Neural cell (in vitro differentiated cells): ENCODE data around the gene TDRD15. TPM values are rescaled to one million over a fixed set of nuclear protein-coding genes. Genes with fewer than 3 reads are reported as not detected.

ENCODE experiments used
- H2AFZ ChIP-seq: fragments of 200-600, 300-800 bp; sonication (generic), shearing (Covaris generic); 2 replicates; pipeline ENCODE4 v1.6.0; 2014; ENCODE audit warnings: low read depth, mild to moderate bottlenecking, antibody characterized with exemption, low read length, moderate library complexity
- H3F3A ChIP-seq: fragments of 200-600 bp; shearing (Covaris generic); 2 replicates; pipeline ENCODE4 v1.6.1; 2016; ENCODE audit warnings: mild to moderate bottlenecking, moderate library complexity, mixed read lengths, antibody characterized with exemption, low read length; ENCODE audit not compliant: insufficient read depth, poor library complexity, severe bottlenecking
- H3K27ac ChIP-seq: fragments of 200-600, 300-800 bp; sonication (generic), shearing (Covaris generic); 2 replicates; pipeline ENCODE4 v1.5.1; 2014; ENCODE audit warnings: mild to moderate bottlenecking, low read length, moderate library complexity
- H3K27me3 ChIP-seq: fragments of 300-800, 200-600 bp; sonication (generic), shearing (Covaris generic); 2 replicates; pipeline ENCODE4 v1.6.0; 2014; ENCODE audit warnings: mild to moderate bottlenecking, low read depth, low read length, moderate library complexity; ENCODE audit not compliant: insufficient read depth
- H3K36me3 ChIP-seq: fragments of 300-800, 200-600 bp; sonication (generic), shearing (Covaris generic); 2 replicates; pipeline ENCODE4 v1.5.1; 2014; ENCODE audit warnings: mild to moderate bottlenecking, antibody characterized with exemption, low read length, moderate library complexity; ENCODE audit not compliant: insufficient read depth
- H3K4me2 ChIP-seq: fragments of 300-800, 200-600 bp; sonication (generic), shearing (Covaris generic); 2 replicates; pipeline ENCODE4 v1.6.0; 2014; ENCODE audit warnings: mild to moderate bottlenecking, low read length
- H3K4me3 ChIP-seq: fragments of 300-800, 200-600 bp; sonication (generic), shearing (Covaris generic); 2 replicates; pipeline ENCODE4 v1.5.1; 2014; ENCODE audit warnings: mild to moderate bottlenecking, low read length, moderate library complexity
- H3K79me2 ChIP-seq: fragments of 200-600 bp; shearing (Covaris generic); replicated peaks from 2 replicates; pipeline ENCODE4 v1.6.0; 2014; ENCODE audit warnings: mild to moderate bottlenecking, low read length, moderate library complexity; ENCODE audit not compliant: insufficient read depth
- H3K9ac ChIP-seq: fragments of 300-800, 200-600 bp; sonication (generic), shearing (Covaris generic); 2 replicates; pipeline ENCODE4 v1.6.1; 2016; ENCODE audit warnings: mild to moderate bottlenecking, low read length, mixed read lengths
- H3K9me2 ChIP-seq: fragments of 200-600 bp; shearing (Covaris generic); 2 replicates; pipeline ENCODE4 v1.6.1; 2016; ENCODE audit warnings: mild to moderate bottlenecking, low read length, mixed read lengths; ENCODE audit not compliant: insufficient read depth
- H3K9me3 ChIP-seq: fragments of 200-600, 300-800 bp; sonication (generic), shearing (Covaris generic); 2 replicates; pipeline ENCODE4 v1.6.1; 2016; ENCODE audit warnings: mild to moderate bottlenecking, mixed run types, low read length, moderate library complexity, mixed read lengths
- H4K20me1 ChIP-seq: fragments of 200-600 bp; shearing (Covaris generic); 2 replicates; pipeline ENCODE4 v1.6.1; 2016; ENCODE audit warnings: mild to moderate bottlenecking, mixed run types; ENCODE audit not compliant: insufficient read depth
- CTCF ChIP-seq: fragments of 450-650 bp; IDR thresholded peaks from 2 replicates; pipeline ENCODE4 v1.5.1; 2014; ENCODE audit warnings: antibody characterized with exemption, mild to moderate bottlenecking, moderate library complexity; ENCODE audit not compliant: poor library complexity, severe bottlenecking
- EP300 ChIP-seq: fragments of 450-650 bp; conservative IDR thresholded peaks from 2 replicates; pipeline ENCODE4 v1.6.1; 2014; ENCODE audit warnings: antibody characterized with exemption, mild to moderate bottlenecking, moderate library complexity; ENCODE audit not compliant: poor library complexity, severe bottlenecking
- EZH2 ChIP-seq: fragments of 200-600, 300-800 bp; shearing (Covaris generic), sonication (generic); IDR thresholded peaks from 2 replicates; pipeline ENCODE4 v1.6.1; 2014; ENCODE audit warnings: antibody characterized with exemption, low read length, borderline replicate concordance, mild to moderate bottlenecking; ENCODE audit not compliant: insufficient read depth, poor library complexity, severe bottlenecking
- MXI1 ChIP-seq: fragments of 450-650 bp; conservative IDR thresholded peaks from 2 replicates; pipeline ENCODE4 v1.6.1; 2014; ENCODE audit warnings: antibody characterized with exemption, mild to moderate bottlenecking; ENCODE audit not compliant: poor library complexity, severe bottlenecking
- POLR2AphosphoS5 ChIP-seq: IDR thresholded peaks from 2 replicates; pipeline ENCODE4 v1.6.1; 2012
- RAD21 ChIP-seq: fragments of 450-650 bp; conservative IDR thresholded peaks from 2 replicates; pipeline ENCODE4 v1.6.1; 2014; ENCODE audit warnings: antibody characterized with exemption, mild to moderate bottlenecking, moderate library complexity
- SMC3 ChIP-seq: fragments of 450-650 bp; conservative IDR thresholded peaks from 2 replicates; pipeline ENCODE4 v1.6.1; 2014; ENCODE audit warnings: antibody characterized with exemption, mild to moderate bottlenecking, moderate library complexity; ENCODE audit not compliant: poor library complexity
- TAF1 ChIP-seq: IDR thresholded peaks from 2 replicates; pipeline ENCODE4 v1.6.1; 2012; ENCODE audit warnings: low read depth
- polyA plus RNA-seq: library from polyadenylated mRNA; depleted of rRNA; stranded (reverse); fragments of >200 nt; gene quantifications from 2 replicates; pipeline ENCODE4 v1.2.3, GENCODE V29; 2014
- TF ChIP-seq, protein P1 (sequence below): IDR thresholded peaks from 2 replicates; pipeline ENCODE4 v1.6.1; 2012; ENCODE audit warnings: borderline replicate concordance

The TDRD15 gene
- polyA plus RNA-seq, 1 donor from 2014 or later = not detected

DNA sequence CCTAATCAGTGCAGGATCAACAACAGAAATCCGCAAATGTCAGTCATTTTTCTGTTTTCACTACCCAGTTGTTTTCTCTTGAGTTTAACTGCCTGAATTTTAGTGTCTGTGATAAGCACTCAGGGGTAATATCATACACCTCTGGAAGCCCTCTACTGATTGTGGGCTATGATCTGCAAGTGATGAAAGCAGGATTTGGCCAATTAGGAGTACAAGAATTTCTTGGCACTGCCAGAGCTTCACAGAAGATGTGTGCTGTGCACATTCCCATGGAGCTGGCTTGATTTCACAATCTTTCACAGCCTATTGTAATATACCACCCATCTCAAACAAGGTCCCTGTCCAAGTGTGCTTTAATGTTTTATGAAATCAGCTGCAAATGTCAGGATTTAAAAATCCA lies 27.3 kb upstream of the TDRD15 start:
- no peak overlapping the region for H3K27ac ChIP-seq
- no peak overlapping the region for H3K4me3 ChIP-seq
- H3F3A ChIP-seq = no peaks in the 10 kb centered on the region
- no peak for TF ChIP-seq POLR2AphosphoS5
- TF ChIP-seq MXI1 = no peak
- TF ChIP-seq RAD21 = no peak
- TF ChIP-seq CTCF = no peak
- TF ChIP-seq TAF1 = no peak
- TF ChIP-seq SMC3 = no peak
- no peak for TF ChIP-seq EZH2
- no peak for TF ChIP-seq EP300
- TF ChIP-seq, protein P1, sequence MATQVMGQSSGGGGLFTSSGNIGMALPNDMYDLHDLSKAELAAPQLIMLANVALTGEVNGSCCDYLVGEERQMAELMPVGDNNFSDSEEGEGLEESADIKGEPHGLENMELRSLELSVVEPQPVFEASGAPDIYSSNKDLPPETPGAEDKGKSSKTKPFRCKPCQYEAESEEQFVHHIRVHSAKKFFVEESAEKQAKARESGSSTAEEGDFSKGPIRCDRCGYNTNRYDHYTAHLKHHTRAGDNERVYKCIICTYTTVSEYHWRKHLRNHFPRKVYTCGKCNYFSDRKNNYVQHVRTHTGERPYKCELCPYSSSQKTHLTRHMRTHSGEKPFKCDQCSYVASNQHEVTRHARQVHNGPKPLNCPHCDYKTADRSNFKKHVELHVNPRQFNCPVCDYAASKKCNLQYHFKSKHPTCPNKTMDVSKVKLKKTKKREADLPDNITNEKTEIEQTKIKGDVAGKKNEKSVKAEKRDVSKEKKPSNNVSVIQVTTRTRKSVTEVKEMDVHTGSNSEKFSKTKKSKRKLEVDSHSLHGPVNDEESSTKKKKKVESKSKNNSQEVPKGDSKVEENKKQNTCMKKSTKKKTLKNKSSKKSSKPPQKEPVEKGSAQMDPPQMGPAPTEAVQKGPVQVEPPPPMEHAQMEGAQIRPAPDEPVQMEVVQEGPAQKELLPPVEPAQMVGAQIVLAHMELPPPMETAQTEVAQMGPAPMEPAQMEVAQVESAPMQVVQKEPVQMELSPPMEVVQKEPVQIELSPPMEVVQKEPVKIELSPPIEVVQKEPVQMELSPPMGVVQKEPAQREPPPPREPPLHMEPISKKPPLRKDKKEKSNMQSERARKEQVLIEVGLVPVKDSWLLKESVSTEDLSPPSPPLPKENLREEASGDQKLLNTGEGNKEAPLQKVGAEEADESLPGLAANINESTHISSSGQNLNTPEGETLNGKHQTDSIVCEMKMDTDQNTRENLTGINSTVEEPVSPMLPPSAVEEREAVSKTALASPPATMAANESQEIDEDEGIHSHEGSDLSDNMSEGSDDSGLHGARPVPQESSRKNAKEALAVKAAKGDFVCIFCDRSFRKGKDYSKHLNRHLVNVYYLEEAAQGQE = no peak
- H3K79me2 ChIP-seq = no peaks in the 10 kb centered on the region
- H3K9me3 ChIP-seq = no peaks in the 10 kb centered on the region
- no peak overlapping the region for H2AFZ ChIP-seq
- no peaks in the 10 kb centered on the region for H3K9me2 ChIP-seq
- H3K36me3 ChIP-seq = no peaks in the 10 kb centered on the region
- no peak overlapping the region for H3K4me2 ChIP-seq
- H4K20me1 ChIP-seq = no peaks in the 10 kb centered on the region
- no peaks in the 10 kb centered on the region for H3K27me3 ChIP-seq
- H3K9ac ChIP-seq = no peak overlapping the region

- no peaks in the 10 kb centered on the region for H3K27me3 ChIP-seq
- H3K9me2 ChIP-seq = no peaks in the 10 kb centered on the region
- no peak overlapping the region for H3K9ac ChIP-seq
- no peak overlapping the region for H2AFZ ChIP-seq
- H3F3A ChIP-seq = no peaks in the 10 kb centered on the region
- H4K20me1 ChIP-seq = no peaks in the 10 kb centered on the region
- TF ChIP-seq TAF1 = no peak
- no peak for TF ChIP-seq RAD21
- TF ChIP-seq CTCF = no peak
- TF ChIP-seq EP300 = no peak
- no peak for TF ChIP-seq POLR2AphosphoS5
- TF ChIP-seq SMC3 = no peak
- no peak for TF ChIP-seq EZH2
- TF ChIP-seq, protein P1 = no peak
- TF ChIP-seq MXI1 = no peak
- no peaks in the 10 kb centered on the region for H3K9me3 ChIP-seq
- no peak overlapping the region for H3K4me2 ChIP-seq
- H3K36me3 ChIP-seq = no peaks in the 10 kb centered on the region
- no peak overlapping the region for H3K27ac ChIP-seq
- no peak overlapping the region for H3K4me3 ChIP-seq
- no peaks in the 10 kb centered on the region for H3K79me2 ChIP-seq
Measured at GRCh38 chr2:21097331-21097730, 26.4 kb upstream of the TDRD15 start.
